22Rv1 (cell line): ENCODE measurements around the gene SLIT3.

Experiments
- CTCF ChIP-seq: fragments of 450-650 bp; IDR thresholded peaks from 2 replicates; pipeline ENCODE4 v1.5.1; 2017; ENCODE audit warnings: mild to moderate bottlenecking
- ZFX ChIP-seq: fragments of 450-650 bp; IDR thresholded peaks from 2 replicates; pipeline ENCODE4 v1.6.1; 2017; ENCODE audit warnings: antibody characterized with exemption, borderline replicate concordance

GRCh38 chr5:168830833-168831232 lies 470.1 kb downstream of the SLIT3 start:
- TF ChIP-seq CTCF, result no peak
- no peak for TF ChIP-seq ZFX
